GM06990 (cell line): ENCODE data around the gene QPRT.
"Not testable (repeated sequence)": the region's sequence is repeated elsewhere in the genome, so short reads cannot be mapped to it uniquely, and the experiment has no call there.

Source experiments
- DNase-seq: peaks from one replicate; pipeline ENCODE4 v3.0.0-alpha.2; 2011; ENCODE audit not compliant: insufficient read length; ENCODE audit errors: extremely low read depth
- H3K27me3 ChIP-seq: replicated peaks from 2 replicates; pipeline ENCODE4 v1.6.0; 2011; ENCODE audit warnings: low read length; ENCODE audit not compliant: control insufficient read depth, insufficient read depth
- H3K36me3 ChIP-seq: 2 replicates; pipeline ENCODE4 v1.5.1; 2011; ENCODE audit warnings: low read length; ENCODE audit not compliant: control insufficient read depth, insufficient read depth
- H3K4me3 ChIP-seq: replicated peaks from 2 replicates; pipeline ENCODE4 v1.5.1; 2011; ENCODE audit warnings: low read depth, mild to moderate bottlenecking, control low read depth, low read length
- TF ChIP-seq, protein P1 (sequence below): IDR thresholded peaks from 2 replicates; pipeline ENCODE4 v1.5.1; 2011; ENCODE audit warnings: low read length, control low read depth, mild to moderate bottlenecking, inconsistent platforms; ENCODE audit not compliant: insufficient read depth, poor library complexity, severe bottlenecking

The QPRT gene

DNA sequence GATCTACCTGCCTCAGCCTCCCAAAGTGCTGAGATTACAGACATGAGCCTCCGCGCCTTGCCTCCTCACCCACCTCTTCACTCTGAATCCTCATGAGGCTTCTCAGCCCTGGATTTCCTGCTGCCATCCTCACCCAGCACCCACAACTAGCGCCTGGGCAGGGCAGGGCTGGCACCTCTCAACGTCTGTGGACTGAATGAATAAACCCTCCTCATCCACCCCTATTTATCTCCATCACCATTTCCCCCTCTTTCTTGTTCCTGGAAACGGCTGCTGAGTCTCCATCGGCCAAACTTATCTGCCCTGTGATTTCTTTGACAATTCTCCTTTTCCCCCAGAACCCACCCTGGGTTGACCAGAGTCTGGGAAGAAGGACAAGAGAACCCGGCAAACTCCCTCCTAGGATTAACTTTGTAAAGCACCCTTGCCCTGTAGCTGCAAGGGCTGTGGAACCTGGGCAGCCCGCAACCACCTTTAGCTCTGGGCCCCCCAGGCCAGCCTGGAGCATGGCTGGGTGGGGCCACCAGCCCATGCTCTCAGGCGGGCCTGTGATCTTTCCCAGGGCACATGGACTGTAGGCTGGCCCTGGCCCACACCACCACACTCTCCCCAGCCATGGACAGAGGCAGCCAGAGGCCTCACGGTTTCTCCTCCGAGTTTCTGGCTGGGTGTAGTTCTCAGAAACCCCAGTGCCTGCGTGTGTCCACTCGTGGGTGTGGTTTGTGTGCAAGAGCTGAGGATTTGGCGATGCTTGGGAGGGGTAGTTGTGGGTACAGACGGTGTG, 13.5 kb upstream of the QPRT start:
- no peak for DNase-seq
- peak overlapping the region; percentile 98 for H3K4me3 ChIP-seq
- TF ChIP-seq, protein P1, sequence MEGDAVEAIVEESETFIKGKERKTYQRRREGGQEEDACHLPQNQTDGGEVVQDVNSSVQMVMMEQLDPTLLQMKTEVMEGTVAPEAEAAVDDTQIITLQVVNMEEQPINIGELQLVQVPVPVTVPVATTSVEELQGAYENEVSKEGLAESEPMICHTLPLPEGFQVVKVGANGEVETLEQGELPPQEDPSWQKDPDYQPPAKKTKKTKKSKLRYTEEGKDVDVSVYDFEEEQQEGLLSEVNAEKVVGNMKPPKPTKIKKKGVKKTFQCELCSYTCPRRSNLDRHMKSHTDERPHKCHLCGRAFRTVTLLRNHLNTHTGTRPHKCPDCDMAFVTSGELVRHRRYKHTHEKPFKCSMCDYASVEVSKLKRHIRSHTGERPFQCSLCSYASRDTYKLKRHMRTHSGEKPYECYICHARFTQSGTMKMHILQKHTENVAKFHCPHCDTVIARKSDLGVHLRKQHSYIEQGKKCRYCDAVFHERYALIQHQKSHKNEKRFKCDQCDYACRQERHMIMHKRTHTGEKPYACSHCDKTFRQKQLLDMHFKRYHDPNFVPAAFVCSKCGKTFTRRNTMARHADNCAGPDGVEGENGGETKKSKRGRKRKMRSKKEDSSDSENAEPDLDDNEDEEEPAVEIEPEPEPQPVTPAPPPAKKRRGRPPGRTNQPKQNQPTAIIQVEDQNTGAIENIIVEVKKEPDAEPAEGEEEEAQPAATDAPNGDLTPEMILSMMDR, result no peak

DNA sequence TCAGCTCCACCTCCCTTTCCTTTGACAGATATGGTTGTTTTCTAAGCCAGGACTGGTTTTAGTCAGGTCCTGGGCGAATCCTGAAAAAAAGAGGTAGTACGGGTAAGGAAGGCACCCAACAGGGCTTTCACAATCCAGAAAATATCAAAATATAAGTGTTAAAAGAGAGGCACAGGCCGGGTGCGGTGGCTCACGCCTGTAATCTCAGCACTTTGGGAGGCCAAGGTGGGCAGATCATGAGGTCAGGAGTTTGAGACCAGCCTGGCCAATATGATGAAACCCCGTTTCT, 11.7 kb upstream of the QPRT start:
- peaks cover 14% of the 10 kb centered on the region for H3K36me3 ChIP-seq
- H3K27me3 ChIP-seq, DNase-seq, H3K4me3 ChIP-seq: not testable (repeated sequence)

More for the DNA sequence above, 13.5 kb upstream of the QPRT start:
- H3K27me3 ChIP-seq, result no peaks in the 10 kb centered on the region
- H3K36me3 ChIP-seq, result peaks cover 11% of the 10 kb centered on the region

DNA sequence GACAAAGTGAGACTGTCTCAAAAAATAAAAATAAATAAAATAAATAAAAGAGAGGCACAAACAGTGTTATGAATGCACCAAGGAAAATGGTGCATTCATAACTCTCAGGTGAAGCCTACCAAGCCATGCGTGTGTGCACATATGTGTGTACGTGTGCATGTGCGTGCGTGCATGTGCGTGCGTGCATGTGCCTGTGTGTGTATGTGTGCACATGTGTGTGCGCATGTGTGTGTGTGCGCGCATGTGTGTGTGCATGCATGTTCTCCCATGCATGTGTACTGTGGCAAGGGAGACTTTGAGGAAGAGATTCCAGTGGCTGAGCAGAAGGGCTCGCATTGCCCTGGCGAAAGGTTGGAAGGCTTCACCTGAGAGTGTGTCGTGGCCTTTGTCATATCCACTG, 11.2 kb upstream of the QPRT start:
- Histone ChIP-seq H3K36me3 (peaks cover 14% of the 10 kb centered on the region), H3K27me3 (no peaks in the 10 kb centered on the region), H3K4me3 (no peak overlapping the region)
- no peak for DNase-seq
- TF ChIP-seq, protein P1, result no peak

DNA sequence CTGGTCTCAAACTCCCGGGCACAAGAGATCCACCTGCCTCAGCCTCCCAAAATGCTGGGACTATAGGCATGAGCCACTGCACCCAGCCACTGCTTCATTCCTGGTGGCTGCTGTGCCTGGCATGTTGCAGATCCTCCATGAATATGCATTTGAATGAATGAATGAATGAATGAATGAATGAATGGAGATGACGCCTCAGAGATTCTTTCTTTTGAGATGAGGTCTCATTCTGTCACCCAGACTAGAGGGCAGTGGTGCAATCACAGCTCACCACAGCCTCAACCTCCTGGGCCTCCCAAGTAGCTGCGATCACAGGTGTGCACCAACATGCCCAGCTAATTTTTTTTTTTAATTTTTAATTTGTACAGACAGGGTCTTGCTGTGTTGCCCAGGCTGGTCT, 10.7 kb upstream of the QPRT start:
- Histone ChIP-seq H3K36me3 (peaks cover 14% of the 10 kb centered on the region), H3K4me3 (no peak overlapping the region), H3K27me3 (no peaks in the 10 kb centered on the region)
- DNase-seq, result no peak
- TF ChIP-seq, protein P1, result no peak

DNA sequence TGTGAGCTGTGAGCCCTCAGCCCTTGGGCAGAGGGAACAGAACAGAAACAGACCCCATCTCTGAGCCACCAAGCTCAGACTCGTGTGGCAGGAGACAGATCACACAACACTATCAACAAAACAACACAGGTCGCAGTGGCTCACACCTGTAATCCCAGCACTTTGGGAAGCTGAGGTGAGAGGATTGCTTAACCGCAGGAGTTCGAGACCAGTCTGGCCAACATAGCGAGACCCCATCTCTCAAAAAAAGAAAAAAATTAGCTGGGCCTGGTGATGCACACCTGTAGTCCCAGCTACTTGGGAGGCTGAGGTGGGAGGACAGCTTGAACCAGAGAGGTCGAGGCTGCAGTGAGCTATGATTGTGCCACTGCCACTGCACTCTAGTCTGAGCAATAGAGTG, 5.5 kb upstream of the QPRT start:
- peaks cover 4% of the 10 kb centered on the region for H3K36me3 ChIP-seq

DNA sequence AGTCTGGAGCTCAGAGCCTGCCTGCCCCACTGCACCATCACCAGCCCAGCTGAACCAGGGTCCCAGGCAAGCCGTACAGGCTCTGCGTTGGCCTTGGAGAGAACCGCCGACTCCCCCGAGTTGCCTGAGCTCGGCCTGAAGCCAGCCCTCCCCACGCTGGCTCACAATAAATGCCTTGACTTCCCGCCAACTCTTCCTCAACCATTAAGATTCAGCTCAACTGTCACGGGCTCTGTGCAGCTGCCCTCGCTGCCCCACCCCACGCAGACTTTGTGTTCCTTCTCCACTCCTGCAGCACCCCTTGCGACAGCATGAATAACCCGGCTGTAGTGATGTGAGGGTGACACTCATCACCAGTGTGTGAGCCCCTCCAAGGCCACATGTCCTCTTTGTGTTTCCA, 4.8 kb upstream of the QPRT start:
- TF ChIP-seq, protein P1, result no peak
- peaks cover 4% of the 10 kb centered on the region for H3K36me3 ChIP-seq
- H3K4me3 ChIP-seq, result no peak overlapping the region
- no peaks in the 10 kb centered on the region for H3K27me3 ChIP-seq
- DNase-seq, result no peak

More for the DNA sequence above, 5.5 kb upstream of the QPRT start:
- no peak for DNase-seq
- Histone ChIP-seq H3K4me3 (no peak overlapping the region), H3K27me3 (no peaks in the 10 kb centered on the region)
- TF ChIP-seq, protein P1, result no peak
